ENCODE measurements around the gene ADPGK.

Gene ADPGK

DNA sequence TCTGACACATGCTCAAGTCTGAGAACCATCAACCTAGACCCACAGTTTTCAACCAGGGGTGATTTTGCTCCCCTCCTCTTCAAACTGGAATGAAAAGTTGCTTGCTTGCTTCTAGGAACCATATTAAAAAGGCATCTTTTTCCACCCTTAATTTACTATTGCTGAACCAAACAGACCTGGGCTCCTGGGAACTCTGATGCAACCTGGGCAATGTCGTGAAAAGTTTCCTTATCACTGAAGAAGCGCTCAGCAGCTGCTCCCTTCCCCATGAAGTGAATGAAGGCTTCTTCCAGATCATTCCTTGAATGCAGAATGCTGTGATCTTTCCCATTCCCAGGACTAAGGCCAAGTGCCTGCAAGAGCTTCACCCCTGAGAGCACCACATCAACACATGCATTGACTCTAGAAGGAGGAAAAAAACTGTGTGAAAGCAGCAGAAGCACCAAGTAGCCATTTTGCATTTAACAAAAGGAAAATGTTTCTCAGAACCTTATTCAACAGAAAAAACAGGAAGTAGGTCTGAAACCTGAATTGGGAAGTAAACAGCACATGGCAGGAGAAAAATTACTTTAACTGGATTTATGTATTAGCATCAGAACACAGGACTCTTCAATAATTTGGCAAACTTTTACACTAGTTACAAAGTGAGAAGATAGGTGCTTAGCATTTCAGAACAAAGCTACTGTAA, 8.7 kb downstream of the ADPGK start:
- Histone ChIP-seq H3K9ac (peak overlapping the region in 8 of 11 experiments; percentile 32 to 56 (median 44); a peak in 12 of 22 replicates), H3K4me3 (peak overlapping the region in 1 of 10 experiments; percentile 15; a peak in 1 of 20 replicates), H3K27ac (peak overlapping the region in 9 of 11 experiments; percentile 38 to 79 (median 71); a peak in 18 of 22 replicates), H3K9me3 (replicated peaks in 1 of 11) (peaks cover 4 to 19% (median 6%) of the 10 kb centered on the region in 11 experiments; a peak in 19 of 22 replicates), H3K36me3 (peaks cover 80 to 100% (median 93%) of the 10 kb centered on the region in 11 experiments), H3K27me3 (no peaks in the 10 kb centered on the region), H3K4me1 (peaks cover 24 to 68% (median 37%) of the 10 kb centered on the region in 10 experiments), H3K4me2 (peak overlapping the region in 10 of 11 experiments; percentile 13 to 90 (median 60); a peak in 19 of 22 replicates), H4K20me1 (peaks cover 0 to 96% (median 63%) of the 10 kb centered on the region in 11 experiments; a peak in 16 of 22 replicates)
- no peak for TF ChIP-seq Cebpa-rat (IDR thresholded peaks at IDR 0.05)

- no peak for TF ChIP-seq Cebpa-rat (IDR thresholded peaks at IDR 0.05)
- H3K4me1 ChIP-seq = peaks cover 13 to 33% (median 25%) of the 10 kb centered on the region in 10 experiments
- no peak overlapping the region for H3K27ac ChIP-seq
- H3K36me3 ChIP-seq = peaks cover 84 to 100% (median 94%) of the 10 kb centered on the region in 11 experiments
- H4K20me1 ChIP-seq = peaks cover under 1 to 65% (median 39%) of the 10 kb centered on the region in 11 experiments; a peak in 16 of 22 replicates
- H3K4me3 ChIP-seq = no peak overlapping the region
- peaks cover 37 to 54% (median 41%) of the 10 kb centered on the region in 11 experiments for H3K9me3 ChIP-seq (replicated peaks in 1 of 11)
- no peaks in the 10 kb centered on the region for H3K27me3 ChIP-seq
- no peak overlapping the region for H3K9ac ChIP-seq
- H3K4me2 ChIP-seq = no peak overlapping the region
These were observed 12.2 kb downstream of the ADPGK start for GRCh38 chr15:72771329-72771725.

- Histone ChIP-seq H3K9me3 (replicated peaks in 1 of 11) (peaks cover 37 to 57% (median 42%) of the 10 kb centered on the region in 11 experiments), H3K27me3 (no peaks in the 10 kb centered on the region), H4K20me1 (peaks cover 6 to 65% (median 34%) of the 10 kb centered on the region in 11 experiments; a peak in 18 of 22 replicates), H3K4me2 (no peak overlapping the region), H3K27ac (no peak overlapping the region), H3K36me3 (peaks cover 89 to 100% (median 95%) of the 10 kb centered on the region in 11 experiments), H3K4me3 (no peak overlapping the region), H3K4me1 (peaks cover 7 to 28% (median 20%) of the 10 kb centered on the region in 10 experiments; a peak in 18 of 20 replicates), H3K9ac (no peak overlapping the region)
- TF ChIP-seq Cebpa-rat (IDR thresholded peaks at IDR 0.05) = no peak
These were observed 12.8 kb downstream of the ADPGK start for GRCh38 chr15:72770673-72771328.

DNA sequence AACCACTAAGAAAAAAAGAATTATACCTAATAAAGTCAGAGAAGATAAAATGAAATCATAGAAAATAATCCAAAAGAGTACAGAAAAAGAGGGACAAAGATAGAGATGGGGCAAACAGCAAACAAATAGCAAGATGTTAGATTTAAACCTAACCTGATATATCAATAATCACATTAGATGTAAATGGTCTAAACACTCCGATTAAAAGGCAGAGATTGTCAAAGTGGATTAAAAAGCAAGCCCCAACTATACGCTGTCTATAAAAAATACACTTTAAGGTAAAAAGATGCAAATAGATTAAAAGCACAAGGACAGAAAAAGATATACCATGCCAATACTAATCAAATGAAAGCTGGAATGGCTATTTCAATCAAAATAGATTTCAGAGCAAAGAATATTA, 16.8 kb downstream of the ADPGK start:
- no peaks in the 10 kb centered on the region for H3K27me3 ChIP-seq
- H3K4me3 ChIP-seq = no peak overlapping the region
- no peak overlapping the region for H3K4me2 ChIP-seq
- TF ChIP-seq Cebpa-rat (IDR thresholded peaks at IDR 0.05) = no peak
- no peaks in the 10 kb centered on the region for H3K4me1 ChIP-seq
- H3K27ac ChIP-seq = no peak overlapping the region
- H4K20me1 ChIP-seq = peaks cover 13 to 93% (median 55%) of the 10 kb centered on the region in 11 experiments
- H3K9ac ChIP-seq = no peak overlapping the region
- peaks cover 100% of the 10 kb centered on the region in 11 experiments for H3K36me3 ChIP-seq
- peaks cover 37 to 57% (median 42%) of the 10 kb centered on the region in 11 experiments for H3K9me3 ChIP-seq (replicated peaks in 1 of 11)

GRCh38 chr15:72766025-72766424, 17.5 kb downstream of the ADPGK start:
- H3K9ac ChIP-seq = no peak overlapping the region
- H3K36me3 ChIP-seq = peaks cover 100% of the 10 kb centered on the region in 11 experiments
- no peak for TF ChIP-seq Cebpa-rat (IDR thresholded peaks at IDR 0.05)
- H3K4me1 ChIP-seq = no peaks in the 10 kb centered on the region
- no peak overlapping the region for H3K27ac ChIP-seq
- H3K4me3 ChIP-seq = no peak overlapping the region
- peaks cover 37 to 50% (median 42%) of the 10 kb centered on the region in 11 experiments for H3K9me3 ChIP-seq (replicated peaks in 1 of 11)
- H4K20me1 ChIP-seq = peaks cover 13 to 94% (median 57%) of the 10 kb centered on the region in 11 experiments
- H3K27me3 ChIP-seq = no peaks in the 10 kb centered on the region
- no peak overlapping the region for H3K4me2 ChIP-seq

GRCh38 chr15:72764656-72765055, 18.9 kb downstream of the ADPGK start:
- H3K36me3 ChIP-seq = peaks cover 100% of the 10 kb centered on the region in 11 experiments
- TF ChIP-seq Cebpa-rat (IDR thresholded peaks at IDR 0.05) = no peak
- no peak overlapping the region for H3K9ac ChIP-seq
- H3K4me3 ChIP-seq = no peak overlapping the region
- H3K4me1 ChIP-seq = no peaks in the 10 kb centered on the region
- H3K27me3 ChIP-seq = no peaks in the 10 kb centered on the region
- H4K20me1 ChIP-seq = peaks cover 13 to 94% (median 66%) of the 10 kb centered on the region in 11 experiments
- H3K9me3 ChIP-seq (replicated peaks in 1 of 11) = peaks cover 30 to 38% (median 35%) of the 10 kb centered on the region in 11 experiments
- H3K27ac ChIP-seq = no peak overlapping the region
- H3K4me2 ChIP-seq = no peak overlapping the region

DNA sequence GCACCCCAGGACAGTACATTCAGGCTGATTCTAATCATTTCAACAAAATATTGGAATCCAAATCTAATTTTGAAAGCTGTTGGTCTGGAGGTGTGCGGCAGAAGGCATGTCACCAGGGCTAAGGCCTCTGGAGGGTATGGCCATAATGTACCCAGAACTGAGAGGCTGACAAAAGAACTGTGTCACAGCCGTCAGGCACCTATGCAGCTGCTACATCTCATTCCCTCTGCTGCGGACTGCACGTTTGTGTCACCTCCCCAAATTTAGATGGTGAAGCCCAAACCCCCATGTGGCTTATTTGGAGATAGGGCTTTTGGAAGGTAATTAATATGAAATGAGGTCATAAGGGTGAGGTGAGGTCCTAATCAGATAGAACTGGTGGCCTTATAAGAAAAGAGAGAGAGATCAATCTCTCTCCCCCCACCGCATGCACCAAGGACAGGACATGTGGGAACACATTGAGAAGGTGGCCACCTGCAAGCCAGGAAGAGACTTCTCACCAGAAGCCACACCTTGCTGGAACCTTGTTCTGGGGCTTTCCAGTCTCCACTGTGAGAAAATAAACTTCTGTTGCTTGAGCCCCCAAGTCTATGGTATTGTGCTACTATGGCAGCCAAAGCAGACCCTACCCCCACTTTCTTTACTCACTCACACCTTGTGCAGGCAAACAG, 22.8 kb downstream of the ADPGK start:
- no peak for TF ChIP-seq Cebpa-rat (IDR thresholded peaks at IDR 0.05)
- Histone ChIP-seq H3K4me1 (peaks cover 0 to 29% (median 10%) of the 10 kb centered on the region in 10 experiments; a peak in 14 of 20 replicates), H3K9me3 (replicated peaks in 1 of 11) (no peaks in the 10 kb centered on the region; a peak in 1 of 22 replicates), H3K27me3 (no peaks in the 10 kb centered on the region), H3K4me2 (no peak overlapping the region), H3K27ac (no peak overlapping the region), H4K20me1 (peaks cover 18 to 100% (median 90%) of the 10 kb centered on the region in 11 experiments), H3K36me3 (peaks cover 99 to 100% (median 100%) of the 10 kb centered on the region in 11 experiments), H3K4me3 (no peak overlapping the region), H3K9ac (no peak overlapping the region)

DNA sequence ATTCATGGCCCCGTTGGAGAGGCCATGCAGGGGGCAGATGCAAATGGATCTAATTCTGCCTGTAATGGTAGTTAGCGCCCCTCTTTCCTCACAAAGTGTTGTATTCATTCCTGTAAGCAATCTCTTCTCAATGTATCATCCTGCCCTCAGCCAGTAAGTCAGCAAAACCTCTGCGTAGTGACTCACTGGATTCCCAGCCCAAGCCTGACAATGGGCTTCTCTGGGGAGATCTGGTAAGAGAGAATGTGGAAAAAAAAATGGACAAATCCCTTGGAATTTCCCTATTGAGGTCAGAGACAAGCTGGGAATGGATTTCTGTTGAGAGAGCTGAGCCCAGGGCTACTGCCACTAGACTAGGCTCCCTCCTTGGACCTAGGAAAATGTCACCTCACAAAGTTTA, 25.4 kb downstream of the ADPGK start:
- Histone ChIP-seq H3K9me3 (replicated peaks in 1 of 11) (no peaks in the 10 kb centered on the region), H3K27me3 (no peaks in the 10 kb centered on the region), H3K36me3 (peaks cover 99 to 100% (median 100%) of the 10 kb centered on the region in 11 experiments), H3K4me1 (peaks cover 10 to 55% (median 23%) of the 10 kb centered on the region in 10 experiments; a peak in 19 of 20 replicates), H3K4me3 (no peak overlapping the region), H3K9ac (no peak overlapping the region), H4K20me1 (peaks cover 14 to 100% (median 77%) of the 10 kb centered on the region in 11 experiments), H3K4me2 (peak overlapping the region in 2 of 11 experiments; percentile 21 to 22; a peak in 1 of 22 replicates), H3K27ac (no peak overlapping the region)
- TF ChIP-seq Cebpa-rat (IDR thresholded peaks at IDR 0.05) = no peak

Data from BLaER1 treated with 17β-estradiol and CSF1 and Interleukin-3, amounts not matched to agents 10 nM and 100 nM (cell line).